Measurements from ENCODE around the gene PLCG2. TPM values are rescaled to one million over a fixed set of nuclear protein-coding genes. Genes with fewer than 3 reads are reported as not detected.

PLCG2 gene
- total and polyA plus RNA-seq, 2 of the 8 experiments (the other 6 are each of a cell fraction or from before 2014, with no cell fraction given), result 6.1 to 6.9 TPM

- H2BK20ac ChIP-seq (ENCODE audit: low read length), result no peak overlapping the region
- H3K4me2 ChIP-seq (ENCODE audit: insufficient read depth in 1 of 2, low read depth in 2 of 2, low read length in 2 of 2), result peak overlapping the region in 1 of 2 experiments; percentile 21; a peak in 2 of 4 replicates
- no peak overlapping the region for H4K8ac ChIP-seq (ENCODE audit: extremely low read depth, insufficient read depth, low read length)
- no peaks in the 10 kb centered on the region for H3K9me3 ChIP-seq (ENCODE audit: insufficient read depth in 2 of 2, low read depth in 1 of 2, low read length in 1 of 2)
- no peaks in the 10 kb centered on the region for H3K36me3 ChIP-seq (ENCODE audit: control insufficient read depth in 2 of 4, insufficient read depth in 4 of 4, low read length in 3 of 4)
- no peak overlapping the region for H3K23ac ChIP-seq (ENCODE audit: insufficient read length)
- TF ChIP-seq, protein P1, sequence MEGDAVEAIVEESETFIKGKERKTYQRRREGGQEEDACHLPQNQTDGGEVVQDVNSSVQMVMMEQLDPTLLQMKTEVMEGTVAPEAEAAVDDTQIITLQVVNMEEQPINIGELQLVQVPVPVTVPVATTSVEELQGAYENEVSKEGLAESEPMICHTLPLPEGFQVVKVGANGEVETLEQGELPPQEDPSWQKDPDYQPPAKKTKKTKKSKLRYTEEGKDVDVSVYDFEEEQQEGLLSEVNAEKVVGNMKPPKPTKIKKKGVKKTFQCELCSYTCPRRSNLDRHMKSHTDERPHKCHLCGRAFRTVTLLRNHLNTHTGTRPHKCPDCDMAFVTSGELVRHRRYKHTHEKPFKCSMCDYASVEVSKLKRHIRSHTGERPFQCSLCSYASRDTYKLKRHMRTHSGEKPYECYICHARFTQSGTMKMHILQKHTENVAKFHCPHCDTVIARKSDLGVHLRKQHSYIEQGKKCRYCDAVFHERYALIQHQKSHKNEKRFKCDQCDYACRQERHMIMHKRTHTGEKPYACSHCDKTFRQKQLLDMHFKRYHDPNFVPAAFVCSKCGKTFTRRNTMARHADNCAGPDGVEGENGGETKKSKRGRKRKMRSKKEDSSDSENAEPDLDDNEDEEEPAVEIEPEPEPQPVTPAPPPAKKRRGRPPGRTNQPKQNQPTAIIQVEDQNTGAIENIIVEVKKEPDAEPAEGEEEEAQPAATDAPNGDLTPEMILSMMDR (IDR thresholded peaks at IDR 0.05; ENCODE audit: control extremely low read depth in 1 of 3, insufficient read depth in 1 of 3, low read depth in 1 of 3, low read length in 3 of 3), result peak; percentile 74 to 94 (median 79)
- TF ChIP-seq ATF3 (IDR thresholded peaks at IDR 0.05; ENCODE audit: insufficient read depth, low read depth, low read length) (no peak), SP2 (IDR thresholded peaks at IDR 0.05; ENCODE audit: low read length) (no peak), YY1 (IDR thresholded peaks at IDR 0.05; ENCODE audit: low read depth, low read length) (peak; percentile 10; the same call in 1 of the 2 replicates), TEAD4 (IDR thresholded peaks at IDR 0.05; ENCODE audit: low read depth, low read length) (peak; percentile 88), RAD21 (IDR thresholded peaks at IDR 0.05 in 1 of 2, conservative IDR thresholded peaks at IDR 0.05 in 1 of 2; ENCODE audit: low read depth in 2 of 2, low read length in 2 of 2) (peak; percentile 68 to 75)
- no peaks in the 10 kb centered on the region for H3K27me3 ChIP-seq (replicated peaks in 1 of 4; ENCODE audit: control insufficient read depth in 3 of 4, extremely low read depth in 1 of 4, insufficient read depth in 3 of 4, low read length in 3 of 4)
- peak in 1 of 2 experiments; percentile 80 for DNase-seq (ENCODE audit: low read depth in 1 of 2, low spot score in 2 of 2)
- no peaks in the 10 kb centered on the region for H3K79me1 ChIP-seq (ENCODE audit: low read depth, low read length)
- no peak overlapping the region for H3K4ac ChIP-seq (replicated peaks; ENCODE audit: insufficient read length, low read depth, low read length)
- POLR2A ChIA-PET (ENCODE audit: partially characterized antibody), result interaction anchor here (0.7 to 1.5 kb wide), 3 partner anchors 10 to 1834 kb away, joined by 3 read pairs; no protein-coding TSS in a partner anchor
- no peak overlapping the region for H3K18ac ChIP-seq (ENCODE audit: extremely low read depth, low read length)
- no peaks in the 10 kb centered on the region for H3K79me2 ChIP-seq (ENCODE audit: control insufficient read depth in 1 of 2, insufficient read depth in 2 of 2, low read length in 2 of 2)
- no peak overlapping the region for H2BK120ac ChIP-seq (replicated peaks; ENCODE audit: low read depth, low read length)
- H3K27ac ChIP-seq (ENCODE audit: low read depth, low read length), result 0 out of 2 replicates have a peak overlapping the region, but pooled peaks have one; percentile 4
- 0 out of 2 replicates have a peak overlapping the region, but pooled peaks have one; percentile 9 for H2AFZ ChIP-seq (ENCODE audit: low read length)
- H3K4me3 ChIP-seq (ENCODE audit: extremely low read depth in 1 of 4, insufficient read depth in 2 of 4, low read depth in 3 of 4, low read length in 4 of 4), result no peak overlapping the region
- WGBS, 2 experiments (ENCODE audit: extremely low coverage in 1 of 2, insufficient coverage in 1 of 2, insufficient read length in 1 of 2, insufficient replicate concordance in 2 of 2, low coverage in 1 of 2, low lambda C conversion rate in 2 of 2, missing lambda C conversion rate in 1 of 2), result 28% methylated on average over 6 of the region's 6 CpGs; no CpG with 5 or more reads in 1 of the 2 experiments
- H3K56ac ChIP-seq (replicated peaks; ENCODE audit: insufficient read length, low read depth, low read length), result no peak overlapping the region
- H3K4me1 ChIP-seq (replicated peaks in 1 of 4; ENCODE audit: control insufficient read depth in 3 of 4, insufficient read depth in 4 of 4, low read length in 3 of 4), result peaks cover 2 to 14% (median 10%) of the 10 kb centered on the region in 4 experiments
- no peak overlapping the region for H4K5ac ChIP-seq (ENCODE audit: insufficient read length, low read depth, low read length)
- CTCF ChIA-PET (ENCODE audit: partially characterized antibody), result interaction anchor here (0.6 to 6.5 kb wide), 48 partner anchors 11 to 613 kb away, joined by 3 to 78 read pairs (median 4); partner anchors contain the start of gene PLCG2
- H3K9ac ChIP-seq (replicated peaks in 1 of 4; ENCODE audit: extremely low read depth in 1 of 4, low read depth in 3 of 4, low read length in 3 of 4), result no peak overlapping the region
- no peak overlapping the region for H3K14ac ChIP-seq (ENCODE audit: insufficient read length)
- no peak overlapping the region for H2BK5ac ChIP-seq (ENCODE audit: low read depth, low read length)
- H2AK5ac ChIP-seq (ENCODE audit: low read depth, low read length), result no peak overlapping the region
- no peak overlapping the region for H2BK15ac ChIP-seq (ENCODE audit: low read length)
- H4K91ac ChIP-seq (replicated peaks; ENCODE audit: insufficient read length, low read length), result no peak overlapping the region
- no peak for FAIRE-seq
- no peaks in the 10 kb centered on the region for H4K20me1 ChIP-seq (replicated peaks in 1 of 2; ENCODE audit: control insufficient read depth in 1 of 2, insufficient read depth in 2 of 2, low read length in 2 of 2)
- no peaks in the 10 kb centered on the region for H3K23me2 ChIP-seq (ENCODE audit: low read depth, low read length)
- no peak overlapping the region for H2BK12ac ChIP-seq (ENCODE audit: low read depth, low read length)
These were observed 95.0 kb downstream of the PLCG2 start for GRCh38 chr16:81873843-81874752.
